AG08395 (cell line): ENCODE data around the gene SCAI.
"Not testable (repeated sequence)": the region's sequence is repeated elsewhere in the genome, so short reads cannot be mapped to it uniquely, and the experiment has no call there.

ENCODE experiments used
- DNase-seq: peaks from one replicate; pipeline ENCODE4 v3.0.0; 2012; ENCODE audit warnings: mixed read lengths, low spot score

The SCAI gene

GRCh38 chr9:124946167-124946566 lies 197.2 kb downstream of the SCAI start:
- DNase-seq, result no peak

- no peak for DNase-seq
Observed at GRCh38 chr9:124941679-124942561, 201.4 kb downstream of the SCAI start.

- peak; percentile 98 for DNase-seq
Observed at GRCh38 chr9:124940894-124941678, 202.2 kb downstream of the SCAI start, which contains the start of gene GOLGA1. TSS of gene GOLGA1 (minus strand) at chr9:124941083. CDS start at chr9:124938711, 2,372 bp downstream.

GRCh38 chr9:124940521-124940893 lies 202.8 kb downstream of the SCAI start:
- DNase-seq, result no peak

GRCh38 chr9:124939944-124940343 lies 203.4 kb downstream of the SCAI start:
- no peak for DNase-seq

GRCh38 chr9:124934290-124934689 lies 209.0 kb downstream of the SCAI start:
- peak; percentile 61 for DNase-seq

- no peak for DNase-seq
Observed at GRCh38 chr9:124932333-124932732, 211.0 kb downstream of the SCAI start.

- no peak for DNase-seq
Observed at GRCh38 chr9:124929464-124929863, 213.9 kb downstream of the SCAI start.

- DNase-seq, result no peak
Observed at GRCh38 chr9:124928116-124928515, 215.2 kb downstream of the SCAI start.

GRCh38 chr9:124920394-124920793 lies 222.9 kb downstream of the SCAI start:
- DNase-seq, result not testable (repeated sequence)

- no peak for DNase-seq
Observed at GRCh38 chr9:124914753-124915405, 228.4 kb downstream of the SCAI start.

- DNase-seq, result no peak
Observed at GRCh38 chr9:124913378-124913777, 229.9 kb downstream of the SCAI start.

- no peak for DNase-seq
Observed at GRCh38 chr9:124911766-124912165, 231.6 kb downstream of the SCAI start.

- no peak for DNase-seq
Observed at GRCh38 chr9:124908098-124908497, 235.2 kb downstream of the SCAI start.

- DNase-seq, result no peak
Observed at GRCh38 chr9:124906966-124907365, 236.4 kb downstream of the SCAI start.

- no peak for DNase-seq
Observed at GRCh38 chr9:124899845-124900244, 243.5 kb downstream of the SCAI start.

GRCh38 chr9:124897570-124898460 lies 245.5 kb downstream of the SCAI start:
- DNase-seq, result no peak

GRCh38 chr9:124894741-124895170 lies 248.6 kb downstream of the SCAI start:
- peak; percentile 39 for DNase-seq

GRCh38 chr9:124894035-124894740 lies 249.1 kb downstream of the SCAI start:
- no peak for DNase-seq
